GM08714 (cell line): Measurements from ENCODE around the gene CDHR1.

ENCODE experiments used
- H3K4me3 ChIP-seq: fragments of 200-500 bp; sonication (Bioruptor generic); 2 replicates; pipeline ENCODE4 v1.5.1; 2014; ENCODE audit warnings: mild to moderate bottlenecking, low read length, inconsistent platforms
- ZNF274 ChIP-seq: IDR thresholded peaks from 2 replicates; pipeline ENCODE4 v1.6.1; 2012; ENCODE audit warnings: mild to moderate bottlenecking, low read depth, low read length

The CDHR1 gene

DNA sequence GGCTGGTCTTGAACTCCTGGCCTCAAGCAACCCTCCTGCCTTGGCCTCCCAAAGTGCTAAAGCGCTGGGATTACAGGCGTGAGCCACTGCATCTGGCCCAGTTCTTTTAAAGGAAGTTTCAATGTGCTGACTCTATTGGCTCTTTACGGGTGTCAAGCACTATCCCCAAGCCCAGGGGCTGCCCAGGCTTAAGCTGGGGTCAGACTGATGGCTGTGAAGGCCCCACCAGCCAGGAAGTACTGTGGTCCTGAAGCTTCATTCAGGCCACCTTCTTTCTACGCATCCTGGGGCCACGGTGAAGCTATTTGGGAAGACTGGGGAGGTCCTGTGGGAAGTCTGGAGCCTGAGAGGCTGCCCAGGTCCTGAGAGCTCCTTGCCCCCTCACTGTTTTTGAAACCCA is 12.7 kb upstream of the CDHR1 start:
- no peak for TF ChIP-seq ZNF274
- no peak overlapping the region for H3K4me3 ChIP-seq

DNA sequence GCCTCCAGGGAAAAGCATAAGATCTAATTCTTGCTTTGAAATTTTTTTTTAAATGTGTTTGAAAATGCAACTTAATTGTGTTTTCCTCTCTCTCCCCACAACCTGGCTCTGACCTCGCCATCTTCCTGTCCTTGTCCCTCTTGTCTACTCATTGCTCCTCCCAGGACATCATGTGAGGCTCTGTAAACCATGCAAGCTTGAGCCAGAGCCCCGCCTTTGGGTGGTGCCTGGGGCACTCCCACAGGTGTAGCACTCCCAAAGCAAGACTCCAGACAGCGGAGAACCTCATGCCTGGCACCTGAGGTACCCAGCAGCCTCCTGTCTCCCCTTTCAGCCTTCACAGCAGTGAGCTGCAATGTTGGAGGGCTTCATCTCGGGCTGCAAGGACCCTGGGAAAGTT is 9.8 kb upstream of the CDHR1 start:
- H3K4me3 ChIP-seq: no peak overlapping the region
- TF ChIP-seq ZNF274: no peak

DNA sequence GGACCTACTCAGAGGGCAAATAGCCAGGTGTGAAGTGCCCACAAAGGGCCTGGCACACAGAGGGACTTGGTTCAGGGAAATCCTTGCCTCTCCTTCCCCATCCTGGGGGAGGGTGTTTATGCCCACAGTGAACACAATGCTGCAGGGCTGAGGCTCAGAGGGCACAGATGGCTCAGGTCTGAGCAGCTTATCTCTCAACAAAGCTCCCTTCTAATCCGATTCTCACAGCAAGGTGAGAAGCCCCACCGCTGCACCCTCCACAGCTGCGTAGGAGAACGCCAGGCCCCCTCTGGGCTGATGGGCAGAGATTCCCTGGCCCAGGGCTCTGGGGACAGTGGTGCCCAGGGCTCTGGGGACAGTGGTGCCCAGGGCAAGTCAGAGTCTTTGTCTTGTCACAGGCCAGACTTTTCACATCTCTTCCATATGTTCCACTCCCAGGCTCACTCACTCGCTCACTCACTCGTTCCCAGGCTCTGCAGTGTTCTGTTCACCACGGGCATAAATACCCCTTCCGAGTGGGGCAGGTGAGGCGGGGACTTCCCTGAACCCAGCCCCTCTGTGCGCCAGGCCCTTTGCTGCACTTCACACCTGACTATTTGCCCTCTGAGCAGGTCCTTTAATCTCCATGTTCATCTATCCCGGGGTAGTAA is 8.7 kb upstream of the CDHR1 start:
- no peak overlapping the region for H3K4me3 ChIP-seq
- TF ChIP-seq ZNF274: no peak

GRCh38 chr10:84188815-84189214 is 5.5 kb upstream of the CDHR1 start:
- no peak for TF ChIP-seq ZNF274
- no peak overlapping the region for H3K4me3 ChIP-seq

DNA sequence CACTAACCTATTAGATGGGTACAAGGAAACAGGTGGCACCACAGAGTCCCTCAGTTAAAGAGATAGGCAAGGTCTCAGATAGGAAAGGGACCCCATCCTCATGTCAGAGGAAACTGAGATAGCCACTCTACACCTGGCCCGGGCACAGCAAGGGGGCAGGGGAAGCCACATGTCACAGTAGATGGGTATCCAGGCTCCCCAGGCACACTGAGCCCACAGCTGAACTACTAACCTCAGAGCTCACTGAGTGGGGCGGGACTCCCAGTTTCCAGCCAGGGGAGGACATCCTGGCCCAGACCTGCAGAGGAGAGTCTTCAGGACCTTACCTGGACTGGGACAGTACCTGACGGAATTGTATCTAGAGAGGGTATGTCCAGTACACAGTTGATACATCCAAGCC is 3.7 kb upstream of the CDHR1 start:
- TF ChIP-seq ZNF274: no peak
- no peak overlapping the region for H3K4me3 ChIP-seq

DNA sequence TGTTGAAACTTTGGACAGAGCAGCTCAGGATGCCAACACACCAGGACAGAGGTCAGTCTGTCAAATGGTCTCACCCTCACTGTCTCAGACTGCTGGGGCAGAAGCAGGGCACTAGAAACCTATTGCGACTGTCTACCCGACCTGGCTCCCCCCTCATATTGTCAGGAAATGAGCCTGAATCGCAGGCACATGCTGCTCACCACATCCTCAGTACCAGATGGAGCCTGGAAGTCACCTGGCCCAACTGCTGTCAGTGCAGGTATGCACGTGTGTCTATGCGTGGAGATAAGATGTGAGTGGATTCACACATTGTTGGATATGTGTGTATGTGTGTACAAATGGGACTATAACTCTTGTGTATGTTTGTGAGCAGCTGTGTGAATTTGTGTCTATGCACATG is 3.2 kb upstream of the CDHR1 start:
- H3K4me3 ChIP-seq: no peak overlapping the region
- no peak for TF ChIP-seq ZNF274

- H3K4me3 ChIP-seq: no peak overlapping the region
- no peak for TF ChIP-seq ZNF274
These were observed 1.0 kb upstream of the CDHR1 start for GRCh38 chr10:84193327-84193726.

- H3K4me3 ChIP-seq: peak overlapping the region; percentile 3; the same call in 1 of the 2 replicates
- no peak for TF ChIP-seq ZNF274
These were observed 402 bp upstream of the CDHR1 start for GRCh38 chr10:84193846-84194423.

GRCh38 chr10:84195044-84195830 is 900 bp downstream of the CDHR1 start:
- TF ChIP-seq ZNF274: no peak
- peak overlapping the region; percentile 49; the same call in 1 of the 2 replicates for H3K4me3 ChIP-seq

DNA sequence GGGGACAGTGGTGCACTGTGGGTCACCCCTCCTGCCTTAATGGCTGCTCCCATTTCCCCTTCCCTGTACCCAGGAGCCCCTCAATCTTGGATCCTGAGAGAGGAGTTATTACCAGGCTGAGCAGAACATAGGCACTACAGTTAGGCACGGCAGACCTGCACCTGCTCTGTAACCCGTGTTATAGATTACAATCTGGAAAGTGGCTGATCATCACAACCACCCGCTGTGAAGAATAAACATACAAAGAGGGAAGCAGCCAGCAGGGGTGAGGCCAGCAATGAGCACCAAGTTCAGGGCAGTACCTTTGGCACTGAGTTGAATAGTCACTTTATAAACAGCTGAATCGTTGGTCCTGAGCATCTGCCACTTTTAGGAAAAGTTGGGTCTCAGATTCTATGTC is 1.7 kb downstream of the CDHR1 start:
- TF ChIP-seq ZNF274: no peak
- no peak overlapping the region for H3K4me3 ChIP-seq

- H3K4me3 ChIP-seq: no peak overlapping the region
- no peak for TF ChIP-seq ZNF274
These were observed 2.6 kb downstream of the CDHR1 start for GRCh38 chr10:84196941-84197340.

GRCh38 chr10:84197643-84198042 is 3.3 kb downstream of the CDHR1 start:
- TF ChIP-seq ZNF274: no peak
- no peak overlapping the region for H3K4me3 ChIP-seq

GRCh38 chr10:84198206-84198915 is 4.0 kb downstream of the CDHR1 start:
- no peak for TF ChIP-seq ZNF274
- H3K4me3 ChIP-seq: no peak overlapping the region

GRCh38 chr10:84200537-84201243 is 6.4 kb downstream of the CDHR1 start:
- no peak for TF ChIP-seq ZNF274
- no peak overlapping the region for H3K4me3 ChIP-seq

DNA sequence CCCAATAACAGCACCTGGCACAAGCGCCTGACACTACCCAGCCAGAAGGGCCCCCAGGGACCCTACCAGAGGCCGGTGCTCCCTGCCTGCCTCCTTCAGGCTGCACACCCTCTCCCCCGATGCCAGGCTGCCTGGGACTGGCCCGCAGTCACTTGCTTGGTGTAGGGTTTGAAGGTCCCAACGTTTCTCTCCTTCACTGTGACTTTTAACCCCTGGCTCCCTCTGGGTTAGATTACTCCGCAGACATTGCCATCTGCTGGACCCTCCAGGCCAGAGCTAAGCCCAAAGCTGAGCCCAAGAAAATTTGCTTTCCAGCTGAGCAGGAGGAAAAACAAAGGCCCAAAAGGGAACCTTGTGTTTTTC is 6.9 kb downstream of the CDHR1 start:
- no peak overlapping the region for H3K4me3 ChIP-seq
- TF ChIP-seq ZNF274: no peak
